K562 (cell line): Measurements from ENCODE around the gene NTN1. TPM values are rescaled to one million over a fixed set of nuclear protein-coding genes. Genes with fewer than 3 reads are reported as not detected.

Experiments
- ATAC-seq: fragments of 200-7000 bp; cut with Tn5 transposase; 3 replicates; pipeline ENCODE4 v1.9.1; 2020; ENCODE audit warnings: moderate library complexity
- BruUV-seq: library from RNA; stranded (reverse); fragments of 400-500 nt; replicated peaks from 2 replicates; lab custom pipeline; 2021; lab: Mats Ljungman, UMichigan
- CTCF ChIA-PET: fragments of 300-600 bp; formaldehyde crosslinking; extraction: SDS; loops from one replicate; lab custom pipeline; 2021; ENCODE audit warnings: low intra/inter-chr PET ratio; lab: Yijun Ruan, JAX
- POLR2A ChIA-PET: fragments of 300-600, 350-650 bp; sonication (Branson Sonifier 250); formaldehyde crosslinking; extraction: SDS; loops from one replicate; lab custom pipeline; 2021; ENCODE audit warnings: antibody characterized with exemption, inconsistent platforms; lab: Yijun Ruan, JAX
- DNase-seq, 4 experiments: peaks; one replicate each; pipeline versions ENCODE4 v3.0.0 to v3.0.0-alpha.2; 2011 to 2018; ENCODE audit warnings: low spot score in 3 of 4, mixed read lengths in 3 of 4; ENCODE audit errors: extremely low read depth in 1 of 4
- FAIRE-seq: peaks from 2 replicates; lab custom pipeline; 2011; peaks lifted over from hg19 to GRCh38; lab: Jason Lieb, UNC
- H2AFZ ChIP-seq: 2 replicates; pipeline ENCODE4 v1.6.0; 2011; ENCODE audit warnings: low read depth, low read length, control low read depth, inconsistent platforms
- H3K27ac ChIP-seq: fragments of 200-600 bp; 3 replicates; pipeline ENCODE4 v1.8.0; 2011; ENCODE audit warnings: low read depth, mild to moderate bottlenecking, control low read depth, inconsistent platforms, low read length, moderate library complexity, mixed read lengths; ENCODE audit errors: extremely low read depth
- H3K27me3 ChIP-seq, 2 experiments: fragments of 300-600 bp in 1 of 2; 2 replicates in 1 of 2; 3 replicates in 1 of 2; pipeline versions ENCODE4 v1.6.0 to v1.8.0; 2011; ENCODE audit warnings: inconsistent platforms in 2 of 2, low read length in 2 of 2, mild to moderate bottlenecking in 1 of 2, mixed read lengths in 1 of 2, moderate library complexity in 1 of 2; ENCODE audit not compliant: control insufficient read depth in 2 of 2, insufficient read depth in 2 of 2
- H3K36me3 ChIP-seq: fragments of 300-600 bp; 3 replicates; pipeline ENCODE4 v1.8.0; 2011; ENCODE audit warnings: mild to moderate bottlenecking, low read length, inconsistent platforms; ENCODE audit not compliant: control insufficient read depth, insufficient read depth
- H3K4me1 ChIP-seq, 2 experiments: fragments of 200-600 bp in 1 of 2; replicated peaks in 1 of 2; 2 replicates in 1 of 2; 3 replicates in 1 of 2; pipeline versions ENCODE4 v1.5.1 to v1.8.0; 2011; ENCODE audit warnings: inconsistent platforms in 2 of 2, low read length in 2 of 2, mild to moderate bottlenecking in 1 of 2, mixed read lengths in 1 of 2, moderate library complexity in 1 of 2; ENCODE audit not compliant: control insufficient read depth in 2 of 2, insufficient read depth in 2 of 2
- H3K4me2 ChIP-seq: 2 replicates; pipeline ENCODE4 v1.6.1; 2011; ENCODE audit warnings: low read length, control low read depth, inconsistent platforms, mixed read lengths; ENCODE audit not compliant: insufficient read depth
- H3K4me3 ChIP-seq: fragments of 200-600 bp; sonication (generic), shearing (Covaris generic); 2 replicates; pipeline ENCODE4 v1.5.1; 2016; ENCODE audit warnings: control low read depth, inconsistent platforms
- H3K79me2 ChIP-seq: fragments of 200-600 bp; 3 replicates; pipeline ENCODE4 v1.8.0; 2011; ENCODE audit warnings: low read length, inconsistent platforms; ENCODE audit not compliant: control insufficient read depth, insufficient read depth
- H3K9ac ChIP-seq, 2 experiments: 2 replicates each; pipeline versions ENCODE4 v1.6.0 to v1.6.1; 2011; ENCODE audit warnings: low read depth in 2 of 2, low read length in 2 of 2, control low read depth in 1 of 2, inconsistent platforms in 1 of 2, mild to moderate bottlenecking in 1 of 2, mixed read lengths in 1 of 2; ENCODE audit not compliant: insufficient read depth in 1 of 2
- H3K9me1 ChIP-seq: one replicate; pipeline ENCODE4 v1.6.0; 2011; ENCODE audit warnings: inconsistent platforms, mild to moderate bottlenecking, low read length, moderate library complexity; ENCODE audit not compliant: control insufficient read depth, insufficient read depth
- H3K9me3 ChIP-seq: replicated peaks from 2 replicates; pipeline ENCODE4 v1.5.1; 2011; ENCODE audit warnings: low read depth, low read length, inconsistent platforms; ENCODE audit not compliant: control insufficient read depth, insufficient read depth
- H4K20me1 ChIP-seq: replicated peaks from 2 replicates; pipeline ENCODE4 v1.6.1; 2011; ENCODE audit warnings: low read length, inconsistent platforms, mixed read lengths; ENCODE audit not compliant: control insufficient read depth, insufficient read depth
- ARID2 ChIP-seq: fragments of 450-650 bp; IDR thresholded peaks from 2 replicates; pipeline ENCODE4 v1.6.1; 2017; ENCODE audit warnings: antibody characterized with exemption, mild to moderate bottlenecking
- CBX5 ChIP-seq: IDR thresholded peaks from 2 replicates; pipeline ENCODE4 v1.6.1; 2014; ENCODE audit warnings: low read depth, borderline replicate concordance
- CHD4 ChIP-seq: fragments of 200-600 bp; sonication (generic); IDR thresholded peaks from 3 replicates; pipeline ENCODE4 v1.6.1; 2012; ENCODE audit warnings: low read depth, mild to moderate bottlenecking, mixed read lengths, low read length, inconsistent platforms; ENCODE audit not compliant: insufficient read depth, insufficient replicate concordance, poor library complexity, severe bottlenecking
- FOXK1 ChIP-seq: sonication (generic); formaldehyde crosslinking; IDR thresholded peaks from 2 replicates; pipeline ENCODE4 v1.8.0; 2022; ENCODE audit warnings: missing genetic modification reagents, mild to moderate bottlenecking, borderline replicate concordance
- GTF2E2 ChIP-seq: fragments of 200-800 bp; sonication (Bioruptor generic); IDR thresholded peaks from 2 replicates; pipeline ENCODE4 v1.6.1; 2016; ENCODE audit warnings: missing genetic modification characterization, missing compliant biosample characterization
- HNRNPH1 ChIP-seq: fragments of 200-400 bp; formaldehyde crosslinking; optimal IDR thresholded peaks from 2 replicates; pipeline ENCODE3; 2017; ENCODE audit warnings: low read depth, mild to moderate bottlenecking, low read length, moderate library complexity
- NCOA4 ChIP-seq: fragments of 450-650 bp; IDR thresholded peaks from 2 replicates; pipeline ENCODE4 v1.6.1; 2018; ENCODE audit warnings: mild to moderate bottlenecking; ENCODE audit not compliant: partially characterized antibody
- NCOR1 ChIP-seq: fragments of 450-650 bp; IDR thresholded peaks from 2 replicates; pipeline ENCODE4 v1.6.1; 2016; ENCODE audit warnings: mild to moderate bottlenecking, moderate library complexity
- TFAM ChIP-seq: fragments of 250-450 bp; sonication (Bioruptor Pico); conservative IDR thresholded peaks from 2 replicates; pipeline ENCODE4 v1.5.0; 2021; ENCODE audit warnings: mild to moderate bottlenecking, moderate library complexity
- ZFPM2 ChIP-seq: fragments of 250-450 bp; sonication (Bioruptor Pico); IDR thresholded peaks from 2 replicates; pipeline ENCODE4 v1.5.1; 2022; ENCODE audit warnings: mild to moderate bottlenecking
- ZNF263 ChIP-seq: sonication (generic); formaldehyde crosslinking; IDR thresholded peaks from 2 replicates; pipeline ENCODE4 v1.8.0; 2022; ENCODE audit warnings: mild to moderate bottlenecking, missing genetic modification reagents, borderline replicate concordance
- ZNF668 ChIP-seq: fragments of 250-450 bp; sonication (Bioruptor Pico); IDR thresholded peaks from 2 replicates; pipeline ENCODE4 v1.8.0; 2022; ENCODE audit warnings: mild to moderate bottlenecking, inconsistent platforms
- WGBS: fragments of 100-300 bp; shearing (Covaris generic); methylation state at CpG from one replicate; pipeline ENCODE4 v1.1.6; 2016; ENCODE audit warnings: low coverage, mixed read lengths; ENCODE audit not compliant: insufficient coverage; ENCODE audit errors: missing lambda C conversion rate; 5-methylcytosine and 5-hydroxymethylcytosine counted together
- in situ Hi-C: fragments of 300-500 bp; cut with MboI; formaldehyde crosslinking; loops from 4 replicates; pipeline ENCODE4 v1.15.0; 2018; ENCODE audit warnings: inconsistent platforms, mixed read lengths
- intact Hi-C: fragments of 100-400 bp; cut with micrococcal nuclease; formaldehyde crosslinking; loops from 2 replicates; pipeline ENCODE4 v1.14.2; 2022
- polyA plus RNA-seq, 8 experiments: library from polyadenylated mRNA; depleted of rRNA in 4 of 8; stranded (reverse) in 5 of 8; unstranded in 3 of 8; fragments of >200 nt; fragmentation: Nextera tagmentation in 2 of 8; fragmentation: Illumina TruSeq in 1 of 8; extraction: Ambion mirVana in 2 of 8; extraction: Trizol in 1 of 8; gene quantifications; 2 replicates each; pipeline versions ENCODE4 v1.2.1 to v1.2.3, GENCODE V29; 2011 to 2014; ENCODE audit warnings: inconsistent platforms in 1 of 8, missing spikeins in 1 of 8
- total RNA-seq, 7 experiments: library from RNA; depleted of rRNA in 6 of 7; stranded (reverse); fragments of >200 nt in 6 of 7; fragmentation: Illumina TruSeq in 2 of 7; extraction: Trizol in 2 of 7; gene quantifications; 2 replicates each; pipeline versions ENCODE4 v1.2.1 to v1.2.3, GENCODE V29; 2011 to 2021; ENCODE audit warnings: low replicate concordance in 1 of 7

Gene NTN1
- total and polyA plus RNA-seq, 9 of the 15 experiments (the other 6 are each of a cell fraction or from before 2014, with no cell fraction given) = 0.02 TPM; not detected in 8

DNA sequence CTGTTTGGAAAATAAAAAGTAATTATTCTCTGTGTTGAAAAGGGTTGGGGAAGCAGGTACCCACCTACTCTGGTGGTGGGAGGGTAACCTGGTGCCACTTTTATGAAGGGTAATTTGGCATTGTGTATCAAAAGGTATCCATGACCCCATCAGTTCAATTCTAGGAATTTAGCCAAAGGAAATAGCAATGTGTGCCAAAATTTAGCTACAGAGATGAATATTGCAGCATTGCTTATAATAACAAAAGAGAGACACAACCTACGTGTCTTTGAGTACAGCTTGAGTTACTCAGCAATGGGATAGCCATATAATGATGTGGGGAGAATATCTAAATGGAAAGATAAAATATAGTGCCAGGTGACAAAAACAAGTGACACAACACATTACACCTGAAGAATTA, 170.7 kb downstream of the NTN1 start:
- no peaks in the 10 kb centered on the region for H4K20me1 ChIP-seq
- H3K4me2 ChIP-seq = no peak overlapping the region
- H3K27me3 ChIP-seq = no peaks in the 10 kb centered on the region; a peak in 1 of 5 replicates
- no peak overlapping the region for H2AFZ ChIP-seq
- BruUV-seq = no TSS peak
- FAIRE-seq (no peak), ATAC-seq (no peak), DNase-seq (no peak)
- no peaks in the 10 kb centered on the region for H3K79me2 ChIP-seq
- in situ Hi-C loops = no loop called here
- no peak overlapping the region for H3K4me3 ChIP-seq
- no peak overlapping the region for H3K9ac ChIP-seq
- no peak for TF ChIP-seq ZNF263 (CRISPR knock-in tag)
- TF ChIP-seq NCOA4 = no peak
- no peak for TF ChIP-seq ZNF668 (CRISPR knock-in tag)
- no peak for TF ChIP-seq HNRNPH1
- TF ChIP-seq CBX5 = no peak
- no peak for TF ChIP-seq ZFPM2 (CRISPR knock-in tag)
- no peak for TF ChIP-seq ARID2
- no peak for TF ChIP-seq NCOR1
- no peak for TF ChIP-seq CHD4
- no peak for TF ChIP-seq GTF2E2 (tag)
- no peak for TF ChIP-seq FOXK1 (CRISPR knock-in tag)
- TF ChIP-seq TFAM (CRISPR knock-in tag) = no peak
- no peaks in the 10 kb centered on the region for H3K9me3 ChIP-seq
- 0% methylated on average over 1 of the region's 1 CpG for WGBS
- H3K9me1 ChIP-seq = no peaks in the 10 kb centered on the region
- H3K27ac ChIP-seq = no peak overlapping the region
- ChIA-PET CTCF (no interaction called here), POLR2A (no interaction called here)
- no peaks in the 10 kb centered on the region for H3K36me3 ChIP-seq
- no peaks in the 10 kb centered on the region for H3K4me1 ChIP-seq
- intact Hi-C loops = no loop called here
